Measurements from ENCODE around the gene IFFO2.
"Not testable (repeated sequence)": the region's sequence is repeated elsewhere in the genome, so short reads cannot be mapped to it uniquely, and the experiment has no call there.

IFFO2 gene

GRCh38 chr1:18882486-18882885 is 74.0 kb downstream of the IFFO2 start:
- no peak overlapping the region for H3K4me3 ChIP-seq (ENCODE audit: low read depth, low read length)
- DNase-seq (ENCODE audit: low read depth), result no peak

GRCh38 chr1:18881642-18882431 is 74.6 kb downstream of the IFFO2 start:
- no peak for DNase-seq (ENCODE audit: low read depth)
- no peak overlapping the region for H3K4me3 ChIP-seq (ENCODE audit: low read depth, low read length)

GRCh38 chr1:18881164-18881563 is 75.3 kb downstream of the IFFO2 start:
- no peak overlapping the region for H3K4me3 ChIP-seq (ENCODE audit: low read depth, low read length)
- DNase-seq (ENCODE audit: low read depth), result no peak

GRCh38 chr1:18880585-18880984 is 75.9 kb downstream of the IFFO2 start:
- no peak overlapping the region for H3K4me3 ChIP-seq (ENCODE audit: low read depth, low read length)
- no peak for DNase-seq (ENCODE audit: low read depth)

GRCh38 chr1:18879791-18880309 is 76.6 kb downstream of the IFFO2 start:
- no peak overlapping the region for H3K4me3 ChIP-seq (ENCODE audit: low read depth, low read length)
- no peak for DNase-seq (ENCODE audit: low read depth)

GRCh38 chr1:18879215-18879790 is 77.2 kb downstream of the IFFO2 start:
- no peak overlapping the region for H3K4me3 ChIP-seq (ENCODE audit: low read depth, low read length)
- no peak for DNase-seq (ENCODE audit: low read depth)

GRCh38 chr1:18878538-18879214 is 77.8 kb downstream of the IFFO2 start:
- H3K4me3 ChIP-seq (ENCODE audit: low read depth, low read length), result no peak overlapping the region
- DNase-seq (ENCODE audit: low read depth), result no peak

- DNase-seq (ENCODE audit: low read depth), result no peak
- H3K4me3 ChIP-seq (ENCODE audit: low read depth, low read length), result no peak overlapping the region
These were observed 79.2 kb downstream of the IFFO2 start for GRCh38 chr1:18877282-18877681.

- no peak overlapping the region for H3K4me3 ChIP-seq (ENCODE audit: low read depth, low read length)
- DNase-seq (ENCODE audit: low read depth), result no peak
These were observed 80.3 kb downstream of the IFFO2 start for GRCh38 chr1:18876210-18876609.

- DNase-seq (ENCODE audit: low read depth), result no peak
These were observed 80.7 kb downstream of the IFFO2 start for GRCh38 chr1:18875796-18876128.

GRCh38 chr1:18875107-18875795 is 81.2 kb downstream of the IFFO2 start:
- peak; percentile 45 for DNase-seq (ENCODE audit: low read depth)
- no peak overlapping the region for H3K4me3 ChIP-seq (ENCODE audit: low read depth, low read length)

More at GRCh38 chr1:18875796-18876128, 80.7 kb downstream of the IFFO2 start:
- no peak overlapping the region for H3K4me3 ChIP-seq (ENCODE audit: low read depth, low read length)

GRCh38 chr1:18874600-18874999 is 81.9 kb downstream of the IFFO2 start:
- H3K4me3 ChIP-seq (ENCODE audit: low read depth, low read length), result no peak overlapping the region
- no peak for DNase-seq (ENCODE audit: low read depth)

- DNase-seq (ENCODE audit: low read depth), result no peak
- no peak overlapping the region for H3K4me3 ChIP-seq (ENCODE audit: low read depth, low read length)
These were observed 82.4 kb downstream of the IFFO2 start for GRCh38 chr1:18874036-18874435.

- no peak for DNase-seq (ENCODE audit: low read depth)
- H3K4me3 ChIP-seq (ENCODE audit: low read depth, low read length), result no peak overlapping the region
These were observed 84.3 kb downstream of the IFFO2 start for GRCh38 chr1:18872071-18872611.

- DNase-seq (ENCODE audit: low read depth), result no peak
- no peak overlapping the region for H3K4me3 ChIP-seq (ENCODE audit: low read depth, low read length)
These were observed 84.9 kb downstream of the IFFO2 start for GRCh38 chr1:18871401-18872070.

- no peak overlapping the region for H3K4me3 ChIP-seq (ENCODE audit: low read depth, low read length)
- DNase-seq (ENCODE audit: low read depth), result no peak
These were observed 85.5 kb downstream of the IFFO2 start for GRCh38 chr1:18870957-18871356.

GRCh38 chr1:18870595-18870865 is 85.9 kb downstream of the IFFO2 start:
- H3K4me3 ChIP-seq (ENCODE audit: low read depth, low read length); DNase-seq (ENCODE audit: low read depth): not testable (repeated sequence)

- DNase-seq (ENCODE audit: low read depth), result no peak
- H3K4me3 ChIP-seq (ENCODE audit: low read depth, low read length), result no peak overlapping the region
These were observed 86.5 kb downstream of the IFFO2 start for GRCh38 chr1:18869847-18870594.

All from skeletal muscle cell (primary cell).